HTERT RPE-1 (cell line): ENCODE measurements around the gene LMF1.
"Not testable (repeated sequence)": the region's sequence is repeated elsewhere in the genome, so short reads cannot be mapped to it uniquely, and the experiment has no call there.

ENCODE experiments used
- in situ Hi-C: fragments of 300-500 bp; cut with MboI; formaldehyde crosslinking; loops from 4 replicates; pipeline ENCODE4 v1.14.3; 2020; ENCODE audit warnings: low sequenced_read_pairs

LMF1 gene

GRCh38 chr16:953818-954217 is 17.0 kb downstream of the LMF1 start:
- in situ Hi-C loops, result not testable (repeated sequence)

DNA sequence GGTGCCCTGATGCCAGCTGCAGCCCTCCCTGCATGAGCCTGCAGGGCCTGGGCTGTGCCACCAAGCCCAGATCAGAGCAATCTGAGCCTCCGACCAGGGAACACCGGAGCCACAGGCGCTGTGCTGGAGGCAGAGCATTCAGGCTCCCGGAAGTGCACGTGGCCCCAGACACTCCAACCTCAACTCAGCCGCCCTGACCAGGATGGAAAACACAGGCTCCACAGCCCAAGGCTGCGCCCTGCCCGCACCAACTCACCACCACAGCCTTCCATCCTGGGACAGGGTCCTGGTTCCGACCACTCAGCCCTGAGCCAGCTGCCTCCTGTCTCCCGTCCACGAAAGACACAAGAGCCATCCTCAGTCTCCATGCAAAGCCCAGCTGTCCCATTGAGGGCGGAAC is 18.5 kb downstream of the LMF1 start:
- in situ Hi-C loops, result no loop called here

- in situ Hi-C loops, result no loop called here
These were observed 19.0 kb downstream of the LMF1 start for GRCh38 chr16:951660-952301.

DNA sequence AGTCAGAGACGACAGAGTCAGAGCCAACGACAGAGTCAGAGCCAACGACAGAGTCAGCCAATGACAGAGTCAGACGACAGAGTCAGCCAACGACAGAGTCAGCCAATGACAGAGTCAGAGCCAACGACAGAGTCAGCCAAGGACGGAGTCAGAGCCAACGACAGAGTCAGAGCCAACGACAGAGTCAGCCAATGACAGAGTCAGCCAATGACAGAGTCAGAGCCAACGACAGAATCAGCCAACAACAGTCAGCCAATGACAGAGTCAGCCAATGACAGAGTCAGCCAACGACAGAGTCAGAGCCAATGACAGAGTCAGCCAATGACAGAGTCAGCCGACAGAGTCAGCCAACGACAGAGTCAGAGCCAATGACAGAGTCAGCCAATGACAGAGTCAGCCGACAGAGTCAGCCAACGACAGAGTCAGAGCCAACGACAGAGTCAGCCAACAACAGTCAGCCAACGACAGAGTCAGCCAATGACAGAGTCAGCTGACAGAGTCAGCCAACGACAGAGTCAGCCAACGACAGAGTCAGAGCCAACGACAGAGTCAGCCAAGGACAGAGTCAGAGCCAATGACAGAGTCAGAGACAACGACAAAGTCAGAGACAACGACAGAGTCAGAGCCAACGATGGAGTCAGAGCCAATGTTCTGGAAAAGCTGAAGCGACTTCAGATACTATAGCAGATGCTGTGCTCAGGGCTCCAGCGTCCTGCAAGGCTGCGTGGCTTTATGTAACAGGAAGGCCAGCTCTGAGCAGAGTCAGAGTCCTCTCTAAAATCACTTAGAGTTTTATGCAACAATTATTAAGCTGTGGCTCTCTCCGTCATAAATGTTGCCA is 19.8 kb downstream of the LMF1 start:
- in situ Hi-C loops, result not testable (repeated sequence)

- in situ Hi-C loops, result not testable (repeated sequence)
These were observed 22.0 kb downstream of the LMF1 start for GRCh38 chr16:948767-949166.

DNA sequence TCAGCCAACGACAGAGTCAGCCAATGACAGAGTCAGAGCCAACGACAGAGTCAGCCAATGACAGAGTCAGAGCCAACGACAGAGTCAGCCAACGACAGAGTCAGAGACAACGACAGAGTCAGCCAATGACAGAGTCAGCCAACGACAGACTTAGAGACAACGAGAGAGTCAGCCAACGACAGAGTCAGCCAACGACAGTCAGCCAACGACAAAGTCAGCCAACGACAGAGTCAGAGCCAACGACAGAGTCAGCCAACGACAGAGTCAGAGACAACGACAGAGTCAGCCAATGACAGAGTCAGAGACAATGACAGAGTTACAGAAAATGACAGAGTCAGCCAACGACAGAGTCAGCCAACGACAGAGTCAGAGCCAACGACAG is 22.9 kb downstream of the LMF1 start:
- in situ Hi-C loops, result not testable (repeated sequence)

DNA sequence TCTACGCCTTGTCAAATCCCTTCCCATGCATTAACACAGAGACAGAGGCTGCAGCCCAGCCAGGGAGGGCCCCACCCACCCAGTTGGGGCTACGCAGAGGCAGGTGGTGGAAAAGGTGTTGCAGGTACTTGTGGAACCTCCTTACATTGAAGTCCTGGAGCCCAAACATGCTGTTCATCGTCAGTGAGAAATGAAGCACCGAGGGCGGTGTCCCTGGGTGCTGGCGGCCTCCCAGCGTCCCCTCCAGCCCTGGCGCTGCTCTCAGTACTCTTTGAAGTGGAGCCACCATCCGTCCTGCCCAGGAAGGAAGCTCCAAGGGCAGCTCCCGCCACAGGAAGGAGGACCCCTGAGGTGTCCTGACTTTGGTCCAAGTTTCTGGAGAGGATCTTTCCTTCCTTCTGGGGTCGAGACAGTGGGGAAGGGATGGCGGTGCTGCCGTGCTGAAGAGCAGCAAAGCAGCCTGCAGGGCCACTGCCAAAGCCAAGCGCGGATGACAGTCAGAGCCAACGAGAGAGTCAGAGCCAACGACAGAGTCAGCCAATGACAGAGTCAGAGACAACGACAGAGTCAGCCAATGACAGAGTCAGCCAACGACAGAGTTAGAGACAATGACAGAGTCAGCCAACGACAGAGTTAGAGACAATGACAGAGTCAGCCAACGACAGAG is 23.4 kb downstream of the LMF1 start:
- in situ Hi-C loops, result no loop called here

- in situ Hi-C loops, result no loop called here
These were observed 24.8 kb downstream of the LMF1 start for GRCh38 chr16:946048-946395.

DNA sequence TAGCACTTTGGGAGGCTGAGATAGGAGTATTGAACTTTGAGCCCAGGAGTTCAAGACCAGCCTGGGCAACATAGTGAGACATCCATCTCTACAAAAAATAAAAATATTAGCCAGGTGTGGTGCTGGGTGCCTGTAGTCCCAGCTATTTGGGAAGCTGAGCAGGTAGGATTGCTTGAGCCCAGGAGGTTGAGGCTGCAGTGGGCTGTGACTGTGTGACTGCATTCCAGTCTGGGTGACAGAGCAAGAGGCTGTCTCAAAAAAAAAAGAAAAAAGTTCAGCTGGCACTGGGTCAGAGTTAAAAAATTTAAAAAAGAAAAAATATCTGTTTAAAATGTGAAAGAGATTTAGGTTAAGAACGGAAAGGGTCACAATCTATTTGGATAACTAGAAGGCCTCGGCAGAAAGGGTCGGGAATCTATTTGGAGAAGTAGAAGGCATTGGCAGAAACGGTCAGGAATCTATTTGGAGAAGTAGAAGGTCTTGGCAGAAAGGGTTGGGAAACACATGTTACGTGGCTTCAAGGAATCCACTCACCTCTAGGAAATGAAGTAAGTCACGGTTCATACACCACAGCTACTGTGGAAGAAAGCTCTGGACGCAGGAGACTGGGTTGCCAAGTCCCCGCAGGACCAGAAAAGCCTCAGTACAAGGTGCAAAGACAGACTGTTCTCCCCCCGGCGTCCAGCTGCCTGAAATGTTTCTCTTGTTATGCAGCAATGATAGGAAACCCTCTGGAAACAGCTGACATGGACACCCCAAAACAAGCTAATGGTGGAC is 25.3 kb downstream of the LMF1 start:
- in situ Hi-C loops, result no loop called here

GRCh38 chr16:943971-944370 is 26.8 kb downstream of the LMF1 start:
- in situ Hi-C loops, result no loop called here

- in situ Hi-C loops, result no loop called here
These were observed 28.2 kb downstream of the LMF1 start for GRCh38 chr16:942436-943060.

- in situ Hi-C loops, result no loop called here
These were observed 30.8 kb downstream of the LMF1 start for GRCh38 chr16:939941-940340.

GRCh38 chr16:939311-939710 is 31.5 kb downstream of the LMF1 start:
- in situ Hi-C loops, result no loop called here

DNA sequence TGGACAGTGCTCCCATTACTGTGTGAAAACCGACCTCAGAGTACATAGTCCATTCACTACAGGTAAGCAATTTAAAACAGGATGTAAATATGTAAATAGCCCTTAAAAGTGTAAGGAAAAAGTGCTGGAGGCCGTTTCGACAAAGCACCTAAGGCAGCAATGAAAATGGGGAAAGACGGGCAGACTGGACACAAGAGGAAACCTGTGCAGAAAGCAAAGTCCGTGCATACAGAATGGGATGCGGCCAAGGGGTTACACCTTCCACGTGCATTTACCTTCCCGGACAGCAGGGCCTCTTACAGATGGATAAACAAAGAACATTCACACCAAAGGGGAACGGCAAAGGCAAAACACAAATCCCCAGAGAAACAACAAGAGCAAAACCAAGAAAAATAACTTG is 32.0 kb downstream of the LMF1 start:
- in situ Hi-C loops, result no loop called here

GRCh38 chr16:938136-938535 is 32.6 kb downstream of the LMF1 start:
- in situ Hi-C loops, result no loop called here

GRCh38 chr16:937723-938122 is 33.1 kb downstream of the LMF1 start:
- in situ Hi-C loops, result no loop called here

GRCh38 chr16:937311-937710 is 33.5 kb downstream of the LMF1 start:
- in situ Hi-C loops, result no loop called here

DNA sequence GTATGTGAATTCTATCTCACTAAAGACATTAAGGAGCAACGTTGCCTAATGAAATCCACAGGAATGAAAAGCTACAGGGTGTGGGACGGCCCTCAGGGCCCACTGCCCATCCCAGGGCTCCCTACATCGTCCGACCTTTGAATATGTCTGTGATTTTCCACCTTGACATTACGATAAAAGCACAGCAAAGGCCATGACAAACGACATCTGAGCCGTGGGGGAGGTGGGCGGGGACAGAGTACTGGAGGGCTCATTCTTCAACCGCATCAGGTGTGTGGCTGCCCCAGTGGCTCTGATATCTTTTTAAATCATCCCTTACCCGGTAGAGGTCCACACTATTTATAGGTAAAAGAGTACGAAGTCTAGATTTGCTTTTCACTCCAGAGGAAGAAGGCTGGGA is 35.1 kb downstream of the LMF1 start:
- in situ Hi-C loops, result no loop called here

- in situ Hi-C loops, result no loop called here
These were observed 36.6 kb downstream of the LMF1 start for GRCh38 chr16:934178-934577.

DNA sequence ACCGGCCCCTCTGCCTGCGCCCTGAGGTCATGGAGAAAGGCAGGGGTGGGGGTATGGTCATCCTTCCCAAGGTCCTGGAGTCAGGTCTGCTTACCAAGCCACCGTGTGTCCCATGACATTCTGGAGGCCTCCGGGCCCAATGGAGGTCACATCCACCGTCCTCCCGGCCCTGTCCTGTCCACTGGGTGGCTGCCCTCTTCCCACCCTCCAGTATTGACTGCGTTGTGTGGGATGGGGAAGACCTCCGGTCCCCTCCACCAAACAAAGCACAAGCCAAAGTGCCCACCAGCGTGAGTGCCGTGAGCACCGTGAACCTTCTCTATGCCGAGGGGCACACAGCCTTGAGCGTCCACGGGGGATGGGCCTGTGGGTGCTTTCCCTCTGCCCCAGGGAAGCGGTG is 37.2 kb downstream of the LMF1 start:
- in situ Hi-C loops, result no loop called here

DNA sequence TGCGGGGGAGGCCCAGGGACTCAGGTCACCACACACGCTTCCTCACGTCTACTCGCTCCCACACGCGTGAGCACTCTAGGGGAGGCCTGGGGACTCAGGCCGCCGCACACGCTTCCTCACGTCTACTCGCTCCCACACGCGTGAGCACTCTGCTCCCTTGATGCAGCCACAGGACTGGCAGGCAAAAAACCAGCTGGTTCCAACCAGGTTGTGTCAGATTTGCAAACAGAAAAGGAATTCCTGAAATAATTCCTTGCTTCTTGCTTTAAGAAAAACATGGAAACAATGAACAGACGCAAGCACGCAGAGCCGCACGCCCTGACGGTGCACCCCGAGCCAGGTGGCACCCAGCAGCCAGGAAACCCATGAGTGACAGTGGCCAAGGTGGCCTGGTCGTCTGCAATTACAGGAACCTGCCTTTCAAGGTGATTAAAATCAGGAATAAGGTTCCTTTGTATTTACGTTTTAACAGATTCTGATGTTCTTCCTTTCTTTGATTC is 37.9 kb downstream of the LMF1 start:
- in situ Hi-C loops, result no loop called here
